GM13977 (cell line): ENCODE measurements around the gene ZNF771.

Experiments used
- DNase-seq: peaks from one replicate; pipeline ENCODE4 v3.0.0; 2012; ENCODE audit warnings: low spot score
- CTCF ChIP-seq: IDR thresholded peaks from 2 replicates; pipeline ENCODE4 v1.5.1; 2012; ENCODE audit warnings: mild to moderate bottlenecking, control low read depth; ENCODE audit not compliant: insufficient read depth; ENCODE audit errors: extremely low read depth, missing control alignments
- in situ Hi-C: fragments of 300-500 bp; cut with MboI; formaldehyde crosslinking; loops from one replicate; pipeline ENCODE4 v1.12.0; 2022; ENCODE audit warnings: low sequenced_read_pairs, low pct_unique_long_range_greater_than_20kb, mixed read lengths, inconsistent platforms; ENCODE audit not compliant: unreplicated experiment

Gene ZNF771

GRCh38 chr16:30399435-30400186, 7.8 kb upstream of the ZNF771 start:
- in situ Hi-C loops: loop anchor here (25.0 kb wide), 1 partner anchor 287 kb away; the partner anchor contains the start of genes GDPD3 and MAPK3
- DNase-seq: no peak
- no peak for TF ChIP-seq CTCF

DNA sequence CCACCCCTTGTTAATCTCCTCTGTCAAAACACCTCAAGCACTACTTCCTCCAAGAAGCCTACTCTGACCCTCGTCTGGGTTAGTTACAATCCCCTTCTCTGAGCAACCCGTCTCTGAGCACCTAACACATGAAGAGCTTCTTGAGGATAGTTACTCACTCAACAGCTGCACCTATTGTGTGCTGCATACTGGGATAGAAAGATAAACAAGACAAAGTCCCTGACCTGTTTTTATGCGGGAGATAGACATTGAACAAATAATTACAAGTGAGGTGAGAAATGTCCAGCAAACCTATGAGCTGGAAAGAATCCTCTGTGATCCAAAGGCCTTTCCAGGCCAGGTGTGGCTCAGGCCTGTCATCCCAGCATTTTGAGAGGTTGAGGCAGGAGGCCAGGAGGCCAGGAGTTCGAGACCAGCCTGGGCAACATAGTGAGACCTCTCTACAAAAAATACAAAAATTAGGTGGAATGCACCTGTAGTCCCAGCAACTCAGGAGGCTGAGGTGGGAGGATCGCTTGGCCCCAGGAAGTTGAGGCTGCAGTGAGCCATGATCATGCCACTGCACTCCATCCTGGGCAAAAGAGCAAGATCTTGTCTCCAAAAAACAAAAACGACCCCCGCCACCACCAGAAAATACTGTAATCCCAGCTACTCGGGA, 5.5 kb upstream of the ZNF771 start:
- in situ Hi-C loops: loop anchor here (25.0 kb wide), 1 partner anchor 290 kb away; the partner anchor contains the start of genes GDPD3 and MAPK3
- no peak for TF ChIP-seq CTCF
- no peak for DNase-seq

- no peak for TF ChIP-seq CTCF
- DNase-seq: no peak
- in situ Hi-C loops: loop anchor here (25.0 kb wide), 1 partner anchor 294 kb away; the partner anchor contains the start of genes GDPD3 and MAPK3
Measured at GRCh38 chr16:30406795-30407101, 658 bp upstream of the ZNF771 start.

DNA sequence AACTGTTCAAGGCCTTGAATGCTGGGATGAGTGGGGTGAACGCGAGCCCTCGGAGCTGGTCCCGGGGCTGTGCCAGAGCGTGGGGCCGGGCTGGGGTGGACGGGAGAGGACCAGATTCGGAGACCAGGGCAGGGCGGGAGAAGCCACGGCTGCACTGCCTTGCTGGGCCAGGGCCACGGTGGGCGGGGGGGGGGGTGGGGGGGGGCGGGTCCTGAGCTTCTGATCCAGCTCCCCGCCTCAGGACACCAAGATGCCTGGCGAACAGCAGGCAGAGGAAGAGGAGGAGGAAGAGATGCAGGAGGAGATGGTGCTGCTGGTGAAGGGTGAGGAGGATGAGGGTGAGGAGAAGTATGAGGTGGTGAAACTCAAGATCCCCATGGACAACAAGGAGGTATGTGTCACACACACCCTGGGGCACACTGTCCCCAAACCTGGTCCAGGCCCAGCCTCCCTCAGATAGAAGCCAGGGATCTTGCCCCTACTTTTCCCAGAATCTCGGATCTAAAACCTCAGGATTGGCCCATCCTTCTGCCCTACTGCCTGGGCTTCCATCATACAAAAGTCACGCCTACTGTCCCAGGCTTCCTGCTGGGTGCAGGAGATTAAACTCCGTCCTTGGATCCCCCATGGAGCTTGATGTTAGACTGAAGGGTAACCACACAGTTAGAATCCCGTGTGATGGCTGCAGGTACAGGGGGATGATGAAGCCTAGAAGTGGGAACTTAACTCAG, 563 bp downstream of the ZNF771 start:
- DNase-seq: peak; percentile 39
- in situ Hi-C loops: loop anchor here (25.0 kb wide), 1 partner anchor 296 kb away; the partner anchor contains the start of genes GDPD3 and MAPK3
- TF ChIP-seq CTCF: no peak

DNA sequence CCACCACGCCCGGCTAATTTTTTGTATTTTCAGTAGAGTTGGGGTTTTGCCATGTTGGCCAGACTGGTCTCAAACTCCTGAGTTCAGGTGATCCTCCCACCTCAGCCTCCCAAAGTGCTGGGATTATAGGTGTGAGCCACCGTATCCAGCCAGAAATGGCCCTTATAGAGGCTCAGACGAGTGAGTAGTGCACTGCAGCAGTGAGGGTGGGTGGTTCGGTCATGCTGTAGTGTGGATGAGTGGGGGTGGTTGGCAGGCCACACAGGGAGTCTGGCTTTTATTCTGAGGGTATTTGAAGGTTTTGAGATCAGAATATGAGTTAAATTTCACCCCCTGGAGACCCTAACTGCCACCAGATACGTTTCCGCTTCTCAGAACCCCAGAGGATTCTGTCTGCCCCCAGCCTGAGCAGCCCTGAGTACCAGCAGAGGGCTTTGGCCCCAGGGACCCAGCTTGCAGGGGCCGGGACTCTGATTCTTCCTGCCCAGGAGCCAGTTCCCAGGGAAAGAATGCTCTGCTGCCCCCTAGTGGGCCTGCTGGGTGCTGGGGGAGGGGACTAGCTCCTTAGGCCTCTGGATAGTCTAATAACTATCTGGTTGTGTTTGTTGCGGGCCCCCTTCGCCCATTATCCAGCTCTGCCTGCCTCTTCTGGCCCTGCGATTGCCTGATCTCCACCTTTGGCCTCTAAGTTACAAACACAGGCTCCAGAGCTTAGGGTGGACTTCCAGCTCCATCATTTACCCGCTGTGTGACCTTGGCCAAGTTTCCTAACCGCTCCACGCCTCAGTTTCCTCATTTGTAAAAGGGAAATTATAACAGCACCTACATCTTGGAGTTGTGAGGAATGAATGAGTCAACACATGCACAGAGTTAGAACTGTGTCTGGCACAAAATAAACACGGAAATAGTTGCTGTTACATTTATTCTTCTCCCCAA, 2.0 kb downstream of the ZNF771 start:
- peak; percentile 92 for TF ChIP-seq CTCF

More for the DNA sequence above, 2.0 kb downstream of the ZNF771 start:
- in situ Hi-C loops: loop anchor here (25.0 kb wide), 1 partner anchor 297 kb away; the partner anchor contains the start of genes GDPD3 and MAPK3
- DNase-seq: peak; percentile 87
